Activated B cell treated with CpG ODN at 0.5 μM for 24 hours (primary cell): ENCODE data around the gene S100A10. TPM values are rescaled to one million over a fixed set of nuclear protein-coding genes. Genes with fewer than 3 reads are reported as not detected.
A peak's percentile ranks its signal among the peaks of the same experiment; 100 is the strongest.

Experiments used
- ATAC-seq: fragments of 200-7000 bp; cut with Tn5 transposase; one replicate; pipeline ENCODE4 v1.10.0; 2021; ENCODE audit warnings: low read depth, mild to moderate bottlenecking, moderate library complexity
- CTCF ChIA-PET: fragments of 350-600 bp; sonication (Branson Sonifier 250); formaldehyde crosslinking; loops from one replicate; lab custom pipeline; 2021; ENCODE audit warnings: antibody characterized with exemption; lab: Charles Lee
- POLR2A ChIA-PET: fragments of 350-600 bp; sonication (Branson Sonifier 250); formaldehyde crosslinking; loops from one replicate; lab custom pipeline; 2021; ENCODE audit warnings: antibody characterized with exemption; lab: Charles Lee
- DNase-seq: peaks from one replicate; pipeline ENCODE4 v3.0.0; 2022
- H3K27ac Mint-ChIP-seq: one replicate; pipeline ENCODE4 v1.8.0; 2020; ENCODE audit warnings: mixed read lengths
- H3K27me3 Mint-ChIP-seq: one replicate; pipeline ENCODE4 v1.8.0; 2021; ENCODE audit warnings: mixed read lengths
- H3K36me3 Mint-ChIP-seq: one replicate; pipeline ENCODE4 v1.8.0; 2021; ENCODE audit warnings: low read depth, mixed read lengths
- H3K4me1 Mint-ChIP-seq: one replicate; pipeline ENCODE4 v1.8.0; 2021; ENCODE audit warnings: mixed read lengths
- H3K4me3 Mint-ChIP-seq: one replicate; pipeline ENCODE4 v1.8.0; 2020; ENCODE audit warnings: mild to moderate bottlenecking, mixed read lengths
- H3K9me3 Mint-ChIP-seq: one replicate; pipeline ENCODE4 v1.8.0; 2020; ENCODE audit warnings: mixed read lengths
- intact Hi-C: fragments of 100-400 bp; cut with micrococcal nuclease; formaldehyde crosslinking; loops from one replicate; pipeline ENCODE4 v1.15.1; 2024
- total RNA-seq: library from RNA; stranded (reverse); gene quantifications from 2 replicates; pipeline ENCODE4 v1.2.3, GENCODE V29; 2022
- TF ChIP-seq, protein P1 (sequence below): fragments of 200-600 bp; IDR thresholded peaks from one replicate; pipeline ENCODE4 v1.8.0; 2022; ENCODE audit warnings: antibody characterized with exemption, mild to moderate bottlenecking

S100A10 gene
- total RNA-seq, 1 donor from 2014 or later, result 62.7 TPM

DNA sequence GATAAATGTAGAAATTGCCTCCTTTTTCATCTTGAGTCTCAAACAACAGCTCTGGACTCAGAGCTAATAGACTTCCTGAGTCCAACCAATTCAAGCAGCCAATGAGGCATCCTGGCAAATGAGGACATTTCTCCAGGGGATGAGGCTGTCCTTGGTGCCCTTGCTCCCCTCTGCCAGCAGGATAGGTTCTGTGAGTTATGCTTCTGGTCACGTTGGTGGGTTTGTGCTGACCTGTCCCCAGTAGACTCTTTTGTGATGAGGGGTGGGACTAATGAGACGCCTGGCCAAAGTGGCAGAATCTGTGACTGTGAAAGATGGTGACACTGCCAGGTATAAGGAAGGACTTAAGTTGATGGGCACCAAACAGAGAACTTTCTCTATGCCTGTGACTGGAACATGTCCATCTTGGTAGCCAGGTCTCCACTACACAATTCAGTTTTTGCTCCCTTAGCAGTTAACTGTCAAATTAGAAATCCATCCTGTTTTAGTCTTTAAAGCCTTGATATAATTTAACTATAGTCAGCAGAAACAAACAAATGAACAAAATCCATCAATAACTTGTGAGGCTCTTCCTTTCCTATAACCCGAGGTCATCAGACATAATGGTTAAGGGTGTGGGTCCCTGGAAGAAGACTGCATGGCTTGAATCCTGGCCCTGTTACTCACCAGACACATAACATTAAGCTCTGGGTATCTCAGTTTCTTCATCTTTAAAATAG lies 48.6 kb downstream of the S100A10 start:
- intact Hi-C loops, result loop anchor here (5.0 kb wide), 1 partner anchor 38 kb away; the partner anchor contains the start of gene THEM4
- Mint-ChIP-seq H3K36me3 (no peaks in the 10 kb centered on the region), H3K4me1 (peaks cover 40% of the 10 kb centered on the region), H3K4me3 (no peak overlapping the region), H3K27me3 (no peaks in the 10 kb centered on the region), H3K9me3 (no peaks in the 10 kb centered on the region), H3K27ac (peak overlapping the region; percentile 84)
- ChIA-PET CTCF (interaction anchor here (1.0 kb wide), 1 partner anchor 57 kb away, joined by 3 read pairs; no protein-coding TSS in a partner anchor), POLR2A (interaction anchor here (1.7 kb wide), 1 partner anchor 36 kb away, joined by 5 read pairs; no protein-coding TSS in a partner anchor)
- TF ChIP-seq, protein P1, sequence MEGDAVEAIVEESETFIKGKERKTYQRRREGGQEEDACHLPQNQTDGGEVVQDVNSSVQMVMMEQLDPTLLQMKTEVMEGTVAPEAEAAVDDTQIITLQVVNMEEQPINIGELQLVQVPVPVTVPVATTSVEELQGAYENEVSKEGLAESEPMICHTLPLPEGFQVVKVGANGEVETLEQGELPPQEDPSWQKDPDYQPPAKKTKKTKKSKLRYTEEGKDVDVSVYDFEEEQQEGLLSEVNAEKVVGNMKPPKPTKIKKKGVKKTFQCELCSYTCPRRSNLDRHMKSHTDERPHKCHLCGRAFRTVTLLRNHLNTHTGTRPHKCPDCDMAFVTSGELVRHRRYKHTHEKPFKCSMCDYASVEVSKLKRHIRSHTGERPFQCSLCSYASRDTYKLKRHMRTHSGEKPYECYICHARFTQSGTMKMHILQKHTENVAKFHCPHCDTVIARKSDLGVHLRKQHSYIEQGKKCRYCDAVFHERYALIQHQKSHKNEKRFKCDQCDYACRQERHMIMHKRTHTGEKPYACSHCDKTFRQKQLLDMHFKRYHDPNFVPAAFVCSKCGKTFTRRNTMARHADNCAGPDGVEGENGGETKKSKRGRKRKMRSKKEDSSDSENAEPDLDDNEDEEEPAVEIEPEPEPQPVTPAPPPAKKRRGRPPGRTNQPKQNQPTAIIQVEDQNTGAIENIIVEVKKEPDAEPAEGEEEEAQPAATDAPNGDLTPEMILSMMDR, result no peak
- no peak for DNase-seq
- ATAC-seq, result no peak

DNA sequence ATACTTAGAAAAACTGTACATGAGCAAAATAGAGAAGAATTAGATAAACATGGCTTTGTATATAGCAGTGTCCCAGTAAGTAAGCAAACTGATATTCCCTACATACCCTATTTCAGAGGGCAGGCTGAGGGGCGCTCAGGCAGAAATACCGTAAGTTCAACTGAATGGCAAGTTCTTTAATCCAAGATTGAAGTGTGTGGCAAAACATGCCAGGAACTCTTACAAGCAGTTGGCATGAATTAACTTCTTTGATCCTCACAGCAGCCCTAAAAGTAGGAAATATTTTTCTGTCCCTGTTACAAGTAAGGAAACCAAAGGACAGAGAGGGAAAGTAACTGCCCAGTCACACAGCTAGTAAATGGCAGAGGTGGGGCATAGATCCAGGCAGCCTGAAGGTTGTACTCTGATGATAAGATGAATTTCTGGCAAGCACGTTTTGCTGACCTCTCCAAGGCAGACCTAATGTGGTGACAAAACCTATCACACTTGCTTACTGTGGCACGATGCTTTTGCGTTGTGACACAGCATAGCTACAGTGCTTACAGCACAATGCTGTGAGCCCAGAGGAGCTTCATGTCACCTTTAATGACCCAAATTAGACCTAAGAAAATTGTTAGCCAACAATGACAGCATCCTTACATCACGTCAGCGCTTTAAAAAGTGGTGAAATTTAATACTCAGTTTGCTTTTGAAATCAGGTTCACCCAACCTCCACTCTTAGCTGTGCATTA lies 49.4 kb downstream of the S100A10 start:
- no peak for DNase-seq
- TF ChIP-seq, protein P1, result no peak
- CTCF ChIA-PET, result no interaction called here
- no peaks in the 10 kb centered on the region for H3K36me3 Mint-ChIP-seq
- H3K9me3 Mint-ChIP-seq, result no peaks in the 10 kb centered on the region
- no peak overlapping the region for H3K4me3 Mint-ChIP-seq
- intact Hi-C loops, result loop anchor here (5.0 kb wide), 1 partner anchor 37 kb away; the partner anchor contains the start of gene THEM4
- H3K4me1 Mint-ChIP-seq, result peaks cover 40% of the 10 kb centered on the region
- ATAC-seq, result no peak
- no peak overlapping the region for H3K27ac Mint-ChIP-seq
- no peaks in the 10 kb centered on the region for H3K27me3 Mint-ChIP-seq
- POLR2A ChIA-PET, result interaction anchor here (1.7 kb wide), 1 partner anchor 35 kb away, joined by 5 read pairs; no protein-coding TSS in a partner anchor

DNA sequence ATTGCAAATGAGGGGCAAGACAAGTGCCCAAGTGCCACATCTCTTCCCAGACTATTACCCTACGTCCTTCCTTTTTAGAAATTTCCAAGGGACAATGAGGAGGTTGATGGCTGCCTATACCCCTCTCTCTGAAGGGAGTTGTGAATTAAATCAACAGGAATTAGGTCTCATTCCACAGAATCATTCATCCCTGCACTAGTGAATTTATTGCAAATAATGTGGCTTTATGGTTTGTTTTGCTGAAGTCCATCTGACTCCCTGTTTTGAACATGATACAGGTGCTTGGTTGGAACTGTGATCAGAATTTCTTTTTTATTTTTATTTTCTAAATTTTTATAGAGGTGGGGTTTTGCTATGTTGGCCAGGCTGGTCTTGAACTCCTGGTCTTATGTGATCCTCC lies 50.1 kb downstream of the S100A10 start:
- no peak overlapping the region for H3K4me3 Mint-ChIP-seq
- H3K4me1 Mint-ChIP-seq, result peaks cover 40% of the 10 kb centered on the region
- no peak for DNase-seq
- TF ChIP-seq, protein P1, result no peak
- no peak overlapping the region for H3K27ac Mint-ChIP-seq
- H3K27me3 Mint-ChIP-seq, result no peaks in the 10 kb centered on the region
- H3K9me3 Mint-ChIP-seq, result no peaks in the 10 kb centered on the region
- intact Hi-C loops, result loop anchor here (5.0 kb wide), 1 partner anchor 36 kb away; the partner anchor contains the start of gene THEM4
- POLR2A ChIA-PET, result no interaction called here
- no peaks in the 10 kb centered on the region for H3K36me3 Mint-ChIP-seq
- CTCF ChIA-PET, result no interaction called here
- ATAC-seq, result no peak

DNA sequence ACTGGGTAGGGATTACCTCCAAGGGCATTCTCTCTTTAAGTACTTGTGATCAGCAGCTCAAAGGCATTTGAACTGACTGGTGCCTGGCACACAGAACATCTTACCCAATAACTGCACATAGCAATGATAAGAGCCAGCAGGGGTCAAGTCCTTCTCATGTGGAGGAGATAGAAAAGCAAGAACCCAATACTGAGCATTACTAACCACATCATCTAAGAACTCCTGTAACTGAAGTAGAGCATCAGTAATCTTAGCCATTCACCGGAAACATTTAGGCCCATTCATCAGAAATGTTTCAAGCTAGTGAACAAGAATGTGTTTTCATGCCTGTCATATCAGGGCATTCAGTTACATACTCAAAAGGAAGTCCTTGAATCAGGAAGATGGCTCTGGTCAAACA lies 50.8 kb downstream of the S100A10 start:
- ATAC-seq (no peak), DNase-seq (no peak)
- Mint-ChIP-seq H3K4me3 (no peak overlapping the region), H3K36me3 (no peaks in the 10 kb centered on the region), H3K4me1 (peaks cover 40% of the 10 kb centered on the region), H3K9me3 (no peaks in the 10 kb centered on the region), H3K27me3 (no peaks in the 10 kb centered on the region), H3K27ac (no peak overlapping the region)
- ChIA-PET CTCF (no interaction called here), POLR2A (no interaction called here)
- TF ChIP-seq, protein P1, result no peak
- intact Hi-C loops, result loop anchor here (5.0 kb wide), 1 partner anchor 36 kb away; the partner anchor contains the start of gene THEM4

DNA sequence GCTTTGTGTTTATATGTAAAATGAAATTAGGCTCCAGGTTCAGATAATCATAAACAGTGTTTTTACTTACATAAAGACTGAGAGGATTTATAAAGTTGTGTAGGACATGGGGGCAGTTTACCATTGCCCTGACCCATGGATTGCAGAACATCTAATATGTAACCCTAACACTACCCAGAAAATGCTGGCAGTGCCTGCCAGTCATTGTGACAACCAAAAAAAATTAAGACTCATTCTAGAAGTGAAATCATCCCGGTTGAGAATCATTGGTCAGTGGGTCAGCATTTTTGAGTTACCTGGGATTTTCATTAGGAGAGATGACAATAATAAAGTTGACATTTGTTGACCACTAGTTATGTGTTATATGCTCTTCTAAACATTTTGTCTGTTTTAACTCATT lies 53.1 kb downstream of the S100A10 start:
- CTCF ChIA-PET, result interaction anchor here (1.0 to 9.4 kb wide), 4 partner anchors 12 to 61 kb away, joined by 3 to 147 read pairs (median 4); no protein-coding TSS in a partner anchor
- Mint-ChIP-seq H3K36me3 (no peaks in the 10 kb centered on the region), H3K4me3 (no peak overlapping the region), H3K27ac (no peak overlapping the region), H3K9me3 (no peaks in the 10 kb centered on the region), H3K4me1 (peaks cover 26% of the 10 kb centered on the region), H3K27me3 (peaks cover under 1% of the 10 kb centered on the region)
- TF ChIP-seq, protein P1, result no peak
- POLR2A ChIA-PET, result no interaction called here
- intact Hi-C loops, result loop anchor here (5.0 kb wide), 1 partner anchor 33 kb away; the partner anchor contains the start of gene THEM4
- DNase-seq (no peak), ATAC-seq (no peak)
